HepG2 (cell line): ENCODE data around the gene PIBF1. TPM values are rescaled to one million over a fixed set of nuclear protein-coding genes. Genes with fewer than 3 reads are reported as not detected.

Experiments used
- ATAC-seq: fragments of 200-7000 bp; cut with Tn5 transposase; 3 replicates; pipeline ENCODE4 v1.9.1; 2020; ENCODE audit warnings: mild to moderate bottlenecking, moderate library complexity
- BruUV-seq: library from RNA; stranded (reverse); fragments of 400-500 nt; replicated peaks from 2 replicates; lab custom pipeline; 2021; lab: Mats Ljungman, UMichigan
- CTCF ChIA-PET: fragments of 300-600 bp; formaldehyde crosslinking; extraction: SDS; loops from one replicate; lab custom pipeline; 2021; ENCODE audit warnings: low total read pairs, inconsistent platforms, low intra/inter-chr PET ratio; lab: Yijun Ruan, JAX
- POLR2A ChIA-PET: fragments of 350-600 bp; sonication (Branson Sonifier 250); formaldehyde crosslinking; loops from one replicate; lab custom pipeline; 2020; ENCODE audit warnings: antibody characterized with exemption, inconsistent platforms; lab: Yijun Ruan, JAX
- DNase-seq: peaks from one replicate; pipeline ENCODE4 v3.0.0-alpha.2; 2015; ENCODE audit warnings: low spot score
- FAIRE-seq: peaks from 3 replicates; lab custom pipeline; 2011; peaks lifted over from hg19 to GRCh38; lab: Jason Lieb, UNC
- H2AFZ ChIP-seq: one replicate; pipeline ENCODE4 v1.6.1; 2011; ENCODE audit warnings: low read length, inconsistent platforms
- H3K27ac ChIP-seq: fragments of 300-600 bp; 3 replicates; pipeline ENCODE4 v1.8.0; 2011; ENCODE audit warnings: mixed run types, mild to moderate bottlenecking, mixed read lengths, low read length, inconsistent platforms; ENCODE audit not compliant: insufficient read depth; ENCODE audit errors: extremely low read length
- H3K27me3 ChIP-seq, 2 experiments: fragments of 200-600 bp in 1 of 2; 2 replicates in 1 of 2; 3 replicates in 1 of 2; pipeline versions ENCODE4 v1.6.0 to v1.8.0; 2011; ENCODE audit warnings: low read length in 2 of 2, mild to moderate bottlenecking in 2 of 2, moderate library complexity in 2 of 2, inconsistent platforms in 1 of 2; ENCODE audit not compliant: insufficient read depth in 2 of 2, control insufficient read depth in 1 of 2
- H3K36me3 ChIP-seq, 2 experiments: fragments of 200-600 bp in 1 of 2; replicated peaks in 1 of 2; 2 replicates in 1 of 2; 3 replicates in 1 of 2; pipeline versions ENCODE4 v1.5.1 to v1.8.0; 2011; ENCODE audit warnings: low read length in 2 of 2, inconsistent platforms in 1 of 2; ENCODE audit not compliant: insufficient read depth in 2 of 2, control insufficient read depth in 1 of 2
- H3K4me1 ChIP-seq: 2 replicates; pipeline ENCODE4 v1.5.1; 2012; ENCODE audit warnings: low read length, inconsistent platforms; ENCODE audit not compliant: insufficient read depth
- H3K4me2 ChIP-seq: 2 replicates; pipeline ENCODE4 v1.6.0; 2011; ENCODE audit warnings: low read depth, low read length, inconsistent platforms
- H3K4me3 ChIP-seq, 3 experiments: fragments of 200-600 bp in 1 of 3; sonication (generic), shearing (Covaris generic) in 1 of 3; replicated peaks in 1 of 3; 2 replicates each; pipeline ENCODE4 v1.5.1; 2011 to 2016; ENCODE audit warnings: low read length in 3 of 3, inconsistent platforms in 2 of 3, low read depth in 2 of 3, mild to moderate bottlenecking in 2 of 3, control low read depth in 1 of 3, mixed read lengths in 1 of 3; ENCODE audit not compliant: insufficient read depth in 1 of 3
- H3K79me2 ChIP-seq: one replicate; pipeline ENCODE4 v1.6.1; 2011; ENCODE audit warnings: low read length, inconsistent platforms; ENCODE audit not compliant: insufficient read depth
- H3K9ac ChIP-seq: 2 replicates; pipeline ENCODE4 v1.6.0; 2011; ENCODE audit warnings: mild to moderate bottlenecking, low read depth, low read length, inconsistent platforms; ENCODE audit not compliant: insufficient read depth
- H3K9me3 ChIP-seq: 2 replicates; pipeline ENCODE4 v1.5.1; 2012; ENCODE audit warnings: mild to moderate bottlenecking, low read length
- H4K20me1 ChIP-seq: 2 replicates; pipeline ENCODE4 v1.6.0; 2011; ENCODE audit warnings: inconsistent platforms, mild to moderate bottlenecking, low read length, moderate library complexity; ENCODE audit not compliant: insufficient read depth
- CTCF ChIP-seq: sonication (generic); formaldehyde crosslinking; IDR thresholded peaks from 2 replicates; pipeline ENCODE4 v1.5.0; 2020; ENCODE audit warnings: mild to moderate bottlenecking, missing genetic modification reagents, moderate library complexity
- KDM2A ChIP-seq: sonication (generic); formaldehyde crosslinking; IDR thresholded peaks from 2 replicates; pipeline ENCODE4 v1.4.0; 2020; ENCODE audit warnings: low read depth, missing genetic modification reagents, borderline replicate concordance
- MAFG ChIP-seq: sonication (generic); formaldehyde crosslinking; IDR thresholded peaks from 2 replicates; pipeline ENCODE4 v1.5.1; 2020; ENCODE audit warnings: mild to moderate bottlenecking, missing genetic modification reagents
- NFATC3 ChIP-seq: sonication (generic); formaldehyde crosslinking; IDR thresholded peaks from 2 replicates; pipeline ENCODE4 v1.5.1; 2020; ENCODE audit warnings: mild to moderate bottlenecking, missing genetic modification reagents
- PCBP1 ChIP-seq: fragments of 200-400 bp; formaldehyde crosslinking; IDR thresholded peaks from 2 replicates; pipeline ENCODE4 v1.6.1; 2017; ENCODE audit warnings: mild to moderate bottlenecking, low read depth, low read length, borderline replicate concordance
- POLR2AphosphoS2 ChIP-seq: IDR thresholded peaks from 2 replicates; pipeline ENCODE4 v1.6.1; 2011; ENCODE audit warnings: low read depth, low read length, improper control_type of control experiment
- ZC3H4 ChIP-seq: sonication (generic); formaldehyde crosslinking; IDR thresholded peaks from 2 replicates; pipeline ENCODE4 v1.4.0; 2020; ENCODE audit warnings: missing genetic modification reagents, borderline replicate concordance
- WGBS: methylation state at CpG from one replicate; pipeline ENCODE4 v1.1.6; 2017; ENCODE audit warnings: low lambda C conversion rate; 5-methylcytosine and 5-hydroxymethylcytosine counted together
- in situ Hi-C: cut with HindIII; loops from 2 replicates; pipeline ENCODE4 v1.10.0; 2017; ENCODE audit warnings: low pct_unique_long_range_greater_than_20kb; ENCODE audit not compliant: extremely low pct_ligation_motif_present
- intact Hi-C: fragments of 100-400 bp; cut with micrococcal nuclease; formaldehyde crosslinking; loops from one replicate; pipeline ENCODE4 v1.10.0; 2022; ENCODE audit not compliant: unreplicated experiment
- polyA plus RNA-seq, 8 experiments: library from polyadenylated mRNA; depleted of rRNA in 3 of 8; stranded (reverse) in 7 of 8; unstranded in 1 of 8; fragments of >200 nt; fragmentation: Illumina TruSeq in 4 of 8; extraction: Trizol in 4 of 8; gene quantifications; 2 replicates each; pipeline versions ENCODE4 v1.2.1 to v1.2.3, GENCODE V29; 2011 to 2016; ENCODE audit warnings: low read depth in 4 of 8, missing spikeins in 1 of 8, mixed read lengths in 1 of 8; ENCODE audit not compliant: insufficient read depth in 1 of 8
- total RNA-seq, 5 experiments: library from RNA; depleted of rRNA; stranded (reverse); fragments of >200 nt; fragmentation: Illumina TruSeq; extraction: Trizol; gene quantifications; 2 replicates each; pipeline ENCODE4 v1.2.3, GENCODE V29; 2016; ENCODE audit warnings: low read depth in 1 of 5
- TF ChIP-seq, protein P1 (sequence below), 2 experiments: sonication (generic) in 1 of 2; formaldehyde crosslinking in 1 of 2; IDR thresholded peaks; 2 replicates each; pipeline versions ENCODE4 v1.5.1 to v1.6.1; 2011 to 2020; ENCODE audit warnings: borderline replicate concordance in 1 of 2, low read depth in 1 of 2, low read length in 1 of 2, mild to moderate bottlenecking in 1 of 2, missing genetic modification reagents in 1 of 2, moderate library complexity in 1 of 2
- TF ChIP-seq, protein P2 (sequence below): sonication (generic); formaldehyde crosslinking; IDR thresholded peaks from 2 replicates; pipeline ENCODE4 v1.5.0; 2020; ENCODE audit warnings: mild to moderate bottlenecking, missing genetic modification reagents, borderline replicate concordance

The PIBF1 gene
- total and polyA plus RNA-seq, 2 of the 13 experiments (the other 11 are each of a cell fraction or from before 2014, with no cell fraction given), result 4.2 to 15.8 TPM

DNA sequence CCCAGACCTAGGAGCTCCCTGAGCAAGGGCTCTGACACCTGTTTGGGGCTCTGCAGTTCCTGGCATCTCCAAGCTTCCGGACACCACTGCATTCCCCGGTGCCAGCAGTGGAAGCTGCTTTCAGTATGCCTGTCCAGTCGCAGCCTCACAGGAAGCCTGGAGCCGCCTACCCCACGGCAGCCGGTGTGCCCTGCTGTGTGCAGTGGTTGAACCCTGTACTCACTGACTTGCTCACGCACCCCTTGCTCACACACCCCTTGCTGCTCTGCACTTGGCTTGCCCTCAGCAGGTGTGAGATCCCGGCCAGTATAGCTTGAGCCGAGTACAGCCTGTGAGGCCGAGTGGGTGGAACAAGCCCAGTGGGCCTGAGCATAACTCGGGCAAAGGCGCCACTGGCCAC lies 70.3 kb downstream of the PIBF1 start:
- no peak overlapping the region for H2AFZ ChIP-seq
- no peaks in the 10 kb centered on the region for H3K79me2 ChIP-seq
- H3K36me3 ChIP-seq, result peaks cover 7 to 16% of the 10 kb centered on the region in 2 experiments; a peak in 4 of 5 replicates
- H3K9ac ChIP-seq, result no peak overlapping the region
- no peak overlapping the region for H3K4me2 ChIP-seq
- TF ChIP-seq MAFG (no peak), NFATC3 (CRISPR knock-in tag) (no peak), KDM2A (no peak), POLR2AphosphoS2 (no peak), PCBP1 (no peak), ZC3H4 (no peak), CTCF (no peak)
- TF ChIP-seq, protein P1, sequence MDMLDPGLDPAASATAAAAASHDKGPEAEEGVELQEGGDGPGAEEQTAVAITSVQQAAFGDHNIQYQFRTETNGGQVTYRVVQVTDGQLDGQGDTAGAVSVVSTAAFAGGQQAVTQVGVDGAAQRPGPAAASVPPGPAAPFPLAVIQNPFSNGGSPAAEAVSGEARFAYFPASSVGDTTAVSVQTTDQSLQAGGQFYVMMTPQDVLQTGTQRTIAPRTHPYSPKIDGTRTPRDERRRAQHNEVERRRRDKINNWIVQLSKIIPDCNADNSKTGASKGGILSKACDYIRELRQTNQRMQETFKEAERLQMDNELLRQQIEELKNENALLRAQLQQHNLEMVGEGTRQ (IDR thresholded peaks at IDR 0.05; ENCODE audit: low read depth, low read length), result no peak
- TF ChIP-seq, protein P1 (CRISPR knock-in tag; IDR thresholded peaks at IDR 0.05; ENCODE audit: borderline replicate concordance), result no peak
- TF ChIP-seq, protein P2, sequence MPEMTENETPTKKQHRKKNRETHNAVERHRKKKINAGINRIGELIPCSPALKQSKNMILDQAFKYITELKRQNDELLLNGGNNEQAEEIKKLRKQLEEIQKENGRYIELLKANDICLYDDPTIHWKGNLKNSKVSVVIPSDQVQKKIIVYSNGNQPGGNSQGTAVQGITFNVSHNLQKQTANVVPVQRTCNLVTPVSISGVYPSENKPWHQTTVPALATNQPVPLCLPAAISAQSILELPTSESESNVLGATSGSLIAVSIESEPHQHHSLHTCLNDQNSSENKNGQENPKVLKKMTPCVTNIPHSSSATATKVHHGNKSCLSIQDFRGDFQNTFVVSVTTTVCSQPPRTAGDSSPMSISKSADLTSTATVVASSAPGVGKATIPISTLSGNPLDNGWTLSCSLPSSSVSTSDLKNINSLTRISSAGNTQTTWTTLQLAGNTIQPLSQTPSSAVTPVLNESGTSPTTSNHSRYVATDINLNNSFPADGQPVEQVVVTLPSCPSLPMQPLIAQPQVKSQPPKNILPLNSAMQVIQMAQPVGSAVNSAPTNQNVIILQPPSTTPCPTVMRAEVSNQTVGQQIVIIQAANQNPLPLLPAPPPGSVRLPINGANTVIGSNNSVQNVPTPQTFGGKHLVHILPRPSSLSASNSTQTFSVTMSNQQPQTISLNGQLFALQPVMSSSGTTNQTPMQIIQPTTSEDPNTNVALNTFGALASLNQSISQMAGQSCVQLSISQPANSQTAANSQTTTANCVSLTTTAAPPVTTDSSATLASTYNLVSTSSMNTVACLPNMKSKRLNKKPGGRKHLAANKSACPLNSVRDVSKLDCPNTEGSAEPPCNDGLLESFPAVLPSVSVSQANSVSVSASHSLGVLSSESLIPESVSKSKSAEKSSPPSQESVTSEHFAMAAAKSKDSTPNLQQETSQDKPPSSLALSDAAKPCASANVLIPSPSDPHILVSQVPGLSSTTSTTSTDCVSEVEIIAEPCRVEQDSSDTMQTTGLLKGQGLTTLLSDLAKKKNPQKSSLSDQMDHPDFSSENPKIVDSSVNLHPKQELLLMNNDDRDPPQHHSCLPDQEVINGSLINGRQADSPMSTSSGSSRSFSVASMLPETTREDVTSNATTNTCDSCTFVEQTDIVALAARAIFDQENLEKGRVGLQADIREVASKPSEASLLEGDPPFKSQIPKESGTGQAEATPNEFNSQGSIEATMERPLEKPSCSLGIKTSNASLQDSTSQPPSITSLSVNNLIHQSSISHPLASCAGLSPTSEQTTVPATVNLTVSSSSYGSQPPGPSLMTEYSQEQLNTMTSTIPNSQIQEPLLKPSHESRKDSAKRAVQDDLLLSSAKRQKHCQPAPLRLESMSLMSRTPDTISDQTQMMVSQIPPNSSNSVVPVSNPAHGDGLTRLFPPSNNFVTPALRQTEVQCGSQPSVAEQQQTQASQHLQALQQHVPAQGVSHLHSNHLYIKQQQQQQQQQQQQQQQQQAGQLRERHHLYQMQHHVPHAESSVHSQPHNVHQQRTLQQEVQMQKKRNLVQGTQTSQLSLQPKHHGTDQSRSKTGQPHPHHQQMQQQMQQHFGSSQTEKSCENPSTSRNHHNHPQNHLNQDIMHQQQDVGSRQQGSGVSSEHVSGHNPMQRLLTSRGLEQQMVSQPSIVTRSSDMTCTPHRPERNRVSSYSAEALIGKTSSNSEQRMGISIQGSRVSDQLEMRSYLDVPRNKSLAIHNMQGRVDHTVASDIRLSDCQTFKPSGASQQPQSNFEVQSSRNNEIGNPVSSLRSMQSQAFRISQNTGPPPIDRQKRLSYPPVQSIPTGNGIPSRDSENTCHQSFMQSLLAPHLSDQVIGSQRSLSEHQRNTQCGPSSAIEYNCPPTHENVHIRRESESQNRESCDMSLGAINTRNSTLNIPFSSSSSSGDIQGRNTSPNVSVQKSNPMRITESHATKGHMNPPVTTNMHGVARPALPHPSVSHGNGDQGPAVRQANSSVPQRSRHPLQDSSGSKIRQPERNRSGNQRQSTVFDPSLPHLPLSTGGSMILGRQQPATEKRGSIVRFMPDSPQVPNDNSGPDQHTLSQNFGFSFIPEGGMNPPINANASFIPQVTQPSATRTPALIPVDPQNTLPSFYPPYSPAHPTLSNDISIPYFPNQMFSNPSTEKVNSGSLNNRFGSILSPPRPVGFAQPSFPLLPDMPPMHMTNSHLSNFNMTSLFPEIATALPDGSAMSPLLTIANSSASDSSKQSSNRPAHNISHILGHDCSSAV (CRISPR knock-in tag), result no peak
- DNase-seq, result no peak
- intact Hi-C loops, result no loop called here
- ATAC-seq, result no peak; the same call in 1 of the 3 replicates
- no peaks in the 10 kb centered on the region for H3K9me3 ChIP-seq
- in situ Hi-C loops, result no loop called here
- no peaks in the 10 kb centered on the region; the same call in 1 of the 2 replicates for H4K20me1 ChIP-seq
- POLR2A ChIA-PET, result no interaction called here
- no peaks in the 10 kb centered on the region for H3K27me3 ChIP-seq
- H3K27ac ChIP-seq, result no peak overlapping the region
- no peak overlapping the region for H3K4me3 ChIP-seq
- H3K4me1 ChIP-seq, result 0 out of 2 replicates have a peak, but pooled peaks cover 5% of the 10 kb centered on the region
- WGBS, result 94% methylated on average over 6 of the region's 12 CpGs
- no TSS peak for BruUV-seq
- CTCF ChIA-PET, result no interaction called here
- no peak for FAIRE-seq
